Keratinocyte (primary cell): Measurements from ENCODE around the gene IFT52. TPM values are rescaled to one million over a fixed set of nuclear protein-coding genes. Genes with fewer than 3 reads are reported as not detected.

Source experiments
- DNase-seq: peaks from one replicate; pipeline ENCODE4 v3.0.0-alpha.2; 2011; ENCODE audit warnings: low read depth, missing footprints, low spot score
- FAIRE-seq: peaks from 2 replicates; lab custom pipeline; 2011; peaks lifted over from hg19 to GRCh38; lab: Jason Lieb, UNC
- H2AFZ ChIP-seq: 2 replicates; pipeline ENCODE4 v1.6.0; 2012; ENCODE audit warnings: low read length, control low read depth, inconsistent platforms; ENCODE audit not compliant: control insufficient read depth
- H3K27ac ChIP-seq: 2 replicates; pipeline ENCODE4 v1.5.1; 2011; ENCODE audit warnings: low read length; ENCODE audit not compliant: control insufficient read depth, insufficient read depth
- H3K27me3 ChIP-seq: 3 replicates; pipeline ENCODE4 v1.6.0; 2011; ENCODE audit warnings: low read length; ENCODE audit not compliant: control insufficient read depth, insufficient read depth; ENCODE audit errors: extremely low read depth
- H3K36me3 ChIP-seq, 2 experiments: 2 replicates in 1 of 2; 3 replicates in 1 of 2; pipeline ENCODE4 v1.5.1; 2011; ENCODE audit warnings: low read length in 2 of 2, mild to moderate bottlenecking in 1 of 2; ENCODE audit not compliant: control insufficient read depth in 2 of 2, insufficient read depth in 2 of 2; ENCODE audit errors: extremely low read depth in 1 of 2
- H3K4me1 ChIP-seq: 3 replicates; pipeline ENCODE4 v1.5.1; 2011; ENCODE audit warnings: low read length; ENCODE audit not compliant: control insufficient read depth, insufficient read depth; ENCODE audit errors: extremely low read depth
- H3K4me2 ChIP-seq: 3 replicates; pipeline ENCODE4 v1.6.0; 2011; ENCODE audit warnings: low read depth, low read length; ENCODE audit not compliant: control insufficient read depth, insufficient read depth; ENCODE audit errors: extremely low read depth
- H3K4me3 ChIP-seq, 3 experiments: fragments of 200-600 bp in 1 of 3; sonication (generic) in 1 of 3; 2 replicates in 2 of 3; 3 replicates in 1 of 3; pipeline ENCODE4 v1.5.1; 2011 to 2016; ENCODE audit warnings: low read length in 3 of 3, mild to moderate bottlenecking in 3 of 3, control low read depth in 2 of 3, inconsistent platforms in 1 of 3, low read depth in 1 of 3, mixed read lengths in 1 of 3, mixed run types in 1 of 3, moderate library complexity in 1 of 3; ENCODE audit not compliant: control insufficient read depth in 2 of 3, insufficient read depth in 2 of 3; ENCODE audit errors: extremely low read depth in 1 of 3
- H3K79me2 ChIP-seq: 2 replicates; pipeline ENCODE4 v1.6.0; 2012; ENCODE audit warnings: low read length; ENCODE audit not compliant: control insufficient read depth, insufficient read depth
- H3K9ac ChIP-seq: 3 replicates; pipeline ENCODE4 v1.6.0; 2011; ENCODE audit warnings: low read length; ENCODE audit not compliant: control insufficient read depth, insufficient read depth; ENCODE audit errors: extremely low read depth
- H3K9me1 ChIP-seq: 3 replicates; pipeline ENCODE4 v1.6.0; 2011; ENCODE audit warnings: low read length; ENCODE audit not compliant: control insufficient read depth, insufficient read depth; ENCODE audit errors: extremely low read depth
- H3K9me3 ChIP-seq: 2 replicates; pipeline ENCODE4 v1.5.1; 2012; ENCODE audit warnings: low read depth, low read length; ENCODE audit not compliant: control insufficient read depth
- H4K20me1 ChIP-seq: 3 replicates; pipeline ENCODE4 v1.6.0; 2011; ENCODE audit warnings: low read length; ENCODE audit not compliant: control insufficient read depth, insufficient read depth; ENCODE audit errors: extremely low read depth
- EZH2 ChIP-seq: IDR thresholded peaks from one replicate; pipeline ENCODE4 v1.6.1; 2012; ENCODE audit warnings: inconsistent platforms, mild to moderate bottlenecking, low read length, moderate library complexity
- dilution Hi-C: fragments of 300-500 bp; cut with MboI; formaldehyde crosslinking; loops from one replicate; pipeline ENCODE4 v1.7.0; 2020; ENCODE audit warnings: low sequenced_read_pairs; ENCODE audit not compliant: extremely low pct_ligation_motif_present
- polyA plus RNA-seq, 5 experiments: library from polyadenylated mRNA; depleted of rRNA in 3 of 5; stranded (reverse) in 3 of 5; stranded (forward) in 1 of 5; unstranded in 1 of 5; fragments of >200 nt; gene quantifications; 1 replicate in 1 of 5; 2 replicates in 3 of 5; 3 replicates in 1 of 5; pipeline versions ENCODE4 v1.2.1 to v1.2.3, GENCODE V29; 2011 to 2012; ENCODE audit warnings: missing spikeins in 2 of 5, low read depth in 1 of 5, low replicate concordance in 1 of 5
- TF ChIP-seq, protein P1 (sequence below), 3 experiments: IDR thresholded peaks in 1 of 3; conservative IDR thresholded peaks in 1 of 3; optimal IDR thresholded peaks in 1 of 3; 2 replicates in 2 of 3; 3 replicates in 1 of 3; pipeline versions ENCODE3 to v1.5.1; 2011; ENCODE audit warnings: low read length in 3 of 3, mild to moderate bottlenecking in 3 of 3, moderate library complexity in 2 of 3, control low read depth in 1 of 3, inconsistent platforms in 1 of 3; ENCODE audit not compliant: insufficient read depth in 2 of 3; ENCODE audit errors: extremely low read depth in 1 of 3

The IFT52 gene
- polyA plus RNA-seq, 1 donor (not counting 4 experiments of a cell fraction or from before 2014, with no cell fraction given) = 22.8 TPM

DNA sequence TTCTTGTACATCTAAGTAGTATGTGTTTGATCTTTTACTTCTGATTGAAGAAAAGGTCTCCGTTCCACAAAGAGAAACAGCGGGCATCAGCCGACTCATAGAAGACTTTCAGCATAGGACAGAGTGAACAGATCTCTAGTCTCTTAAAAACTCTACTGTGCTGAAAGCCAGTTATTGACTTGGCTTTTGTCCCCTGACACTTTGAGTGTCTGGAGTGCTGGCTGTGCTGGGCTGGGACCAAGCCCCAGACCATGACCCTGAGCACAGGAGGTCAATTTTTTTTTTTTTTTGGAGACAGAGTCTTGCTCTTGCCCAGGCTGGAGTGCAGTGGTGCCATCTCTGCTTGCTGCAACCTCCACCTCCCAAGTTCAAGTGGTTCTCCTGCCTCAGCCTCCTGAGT, 104.0 kb downstream of the IFT52 start:
- no peak for FAIRE-seq
- no peaks in the 10 kb centered on the region for H3K27me3 ChIP-seq
- no peak overlapping the region for H3K4me2 ChIP-seq
- no peak overlapping the region for H2AFZ ChIP-seq
- H3K36me3 ChIP-seq = peaks cover 0 to 1% of the 10 kb centered on the region in 2 experiments
- H3K9me3 ChIP-seq = no peaks in the 10 kb centered on the region
- no peaks in the 10 kb centered on the region for H3K9me1 ChIP-seq
- no peaks in the 10 kb centered on the region for H4K20me1 ChIP-seq
- no peak overlapping the region for H3K9ac ChIP-seq
- no peak for DNase-seq
- H3K4me3 ChIP-seq = no peak overlapping the region
- dilution Hi-C loops = no loop called here
- no peak overlapping the region for H3K27ac ChIP-seq
- H3K79me2 ChIP-seq = no peaks in the 10 kb centered on the region
- H3K4me1 ChIP-seq = no peaks in the 10 kb centered on the region
- TF ChIP-seq, protein P1, sequence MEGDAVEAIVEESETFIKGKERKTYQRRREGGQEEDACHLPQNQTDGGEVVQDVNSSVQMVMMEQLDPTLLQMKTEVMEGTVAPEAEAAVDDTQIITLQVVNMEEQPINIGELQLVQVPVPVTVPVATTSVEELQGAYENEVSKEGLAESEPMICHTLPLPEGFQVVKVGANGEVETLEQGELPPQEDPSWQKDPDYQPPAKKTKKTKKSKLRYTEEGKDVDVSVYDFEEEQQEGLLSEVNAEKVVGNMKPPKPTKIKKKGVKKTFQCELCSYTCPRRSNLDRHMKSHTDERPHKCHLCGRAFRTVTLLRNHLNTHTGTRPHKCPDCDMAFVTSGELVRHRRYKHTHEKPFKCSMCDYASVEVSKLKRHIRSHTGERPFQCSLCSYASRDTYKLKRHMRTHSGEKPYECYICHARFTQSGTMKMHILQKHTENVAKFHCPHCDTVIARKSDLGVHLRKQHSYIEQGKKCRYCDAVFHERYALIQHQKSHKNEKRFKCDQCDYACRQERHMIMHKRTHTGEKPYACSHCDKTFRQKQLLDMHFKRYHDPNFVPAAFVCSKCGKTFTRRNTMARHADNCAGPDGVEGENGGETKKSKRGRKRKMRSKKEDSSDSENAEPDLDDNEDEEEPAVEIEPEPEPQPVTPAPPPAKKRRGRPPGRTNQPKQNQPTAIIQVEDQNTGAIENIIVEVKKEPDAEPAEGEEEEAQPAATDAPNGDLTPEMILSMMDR (optimal IDR thresholded peaks at IDR 0.05 in 1 of 3, IDR thresholded peaks at IDR 0.05 in 1 of 3, conservative IDR thresholded peaks at IDR 0.05 in 1 of 3; ENCODE audit: extremely low read depth in 1 of 3, insufficient read depth in 2 of 3, low read length in 3 of 3) = no peak
- no peak for TF ChIP-seq EZH2

DNA sequence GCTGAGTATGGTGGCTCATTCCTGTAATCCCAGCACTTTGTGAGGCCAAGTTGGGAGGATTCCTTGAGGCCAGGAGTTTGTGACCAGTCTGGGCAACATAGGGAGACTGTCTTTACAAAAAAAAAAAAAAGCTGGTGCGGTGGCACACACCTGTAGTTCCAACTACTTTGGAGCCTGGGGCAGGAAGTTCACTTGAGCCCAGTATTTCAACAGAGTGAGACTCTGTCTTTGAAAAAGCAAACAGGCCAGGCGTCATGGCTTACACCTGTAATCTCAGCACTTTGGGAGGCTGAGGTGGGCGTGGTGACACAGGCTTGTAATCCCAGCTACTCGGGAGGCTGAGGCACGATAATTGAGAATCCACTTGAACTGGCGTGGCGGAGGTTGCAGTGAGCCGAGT, 104.8 kb downstream of the IFT52 start:
- H3K79me2 ChIP-seq = no peaks in the 10 kb centered on the region
- H3K4me1 ChIP-seq = no peaks in the 10 kb centered on the region
- FAIRE-seq (no peak), DNase-seq (no peak)
- H3K9me3 ChIP-seq = no peaks in the 10 kb centered on the region
- H3K27ac ChIP-seq = no peak overlapping the region
- H3K9me1 ChIP-seq = no peaks in the 10 kb centered on the region
- H3K27me3 ChIP-seq = no peaks in the 10 kb centered on the region
- no peaks in the 10 kb centered on the region for H4K20me1 ChIP-seq
- H3K9ac ChIP-seq = no peak overlapping the region
- no peak for TF ChIP-seq EZH2
- TF ChIP-seq, protein P1 (optimal IDR thresholded peaks at IDR 0.05 in 1 of 3, IDR thresholded peaks at IDR 0.05 in 1 of 3, conservative IDR thresholded peaks at IDR 0.05 in 1 of 3; ENCODE audit: extremely low read depth in 1 of 3, insufficient read depth in 2 of 3, low read length in 3 of 3) = no peak
- H3K4me3 ChIP-seq = no peak overlapping the region
- H2AFZ ChIP-seq = no peak overlapping the region
- peaks cover 0 to 7% of the 10 kb centered on the region in 2 experiments for H3K36me3 ChIP-seq
- no peak overlapping the region for H3K4me2 ChIP-seq
- dilution Hi-C loops = no loop called here

Other genes starting within 250 kb of the IFT52 start
- gene SRSF6, start 133.0 kb upstream of the IFT52 start, polyA plus RNA-seq = 90.3 to 132 TPM (median 128 TPM) in 3 replicates
- 3.1 to 7.7 TPM (median 5.0 TPM) in 3 replicates for gene L3MBTL1, start 83.2 kb upstream of the IFT52 start, polyA plus RNA-seq
- gene SGK2, start 31.9 kb upstream of the IFT52 start, polyA plus RNA-seq = 0.12 to 0.23 TPM in 2 of 3 replicates, not detected in the other
- gene MYBL2, start 76.2 kb downstream of the IFT52 start, polyA plus RNA-seq = 0.73 to 5.6 TPM (median 4.0 TPM) in 3 replicates
- gene GTSF1L, start 136.1 kb downstream of the IFT52 start, polyA plus RNA-seq = not detected in 3 replicates